Uterus (tissue), 4 donors: ENCODE data around the gene CAMTA1. TPM values are rescaled to one million over a fixed set of nuclear protein-coding genes. Genes with fewer than 3 reads are reported as not detected.

Experiments
- DNase-seq, 2 donors: peaks; one replicate each; pipeline ENCODE4 v3.0.0-alpha.2; 2019 to 2020
- H3K27ac ChIP-seq, 2 donors: fragments of 200-600 bp; sonication (generic); 1 replicate in 1 of 2; 2 replicates in 1 of 2; pipeline ENCODE4 v1.5.1; 2016 to 2018
- H3K27me3 ChIP-seq, 2 donors: fragments of 200-600 bp; sonication (generic); one replicate each; pipeline ENCODE4 v1.5.1; 2018 to 2019; ENCODE audit warnings: control low read depth in 1 of 2
- H3K36me3 ChIP-seq, 2 donors: fragments of 200-600 bp; sonication (generic); one replicate each; pipeline ENCODE4 v1.5.1; 2019; ENCODE audit warnings: control low read depth in 1 of 2
- H3K4me1 ChIP-seq, 2 donors: fragments of 200-600 bp; sonication (generic); one replicate each; pipeline ENCODE4 v1.5.1; 2018 to 2019; ENCODE audit warnings: control low read depth in 1 of 2
- H3K4me3 ChIP-seq, 2 donors: fragments of 200-600 bp; sonication (generic); 1 replicate in 1 of 2; 2 replicates in 1 of 2; pipeline ENCODE4 v1.5.1; 2018 to 2019; ENCODE audit warnings: mild to moderate bottlenecking in 1 of 2
- H3K9me3 ChIP-seq, 2 donors: fragments of 200-600 bp; sonication (generic); one replicate each; pipeline ENCODE4 v1.5.1; 2019; ENCODE audit warnings: control low read depth in 1 of 2
- POLR2A ChIP-seq, 2 donors: fragments of 450-650 bp; IDR thresholded peaks; one replicate each; pipeline ENCODE4 v1.6.1; 2016; ENCODE audit warnings: antibody characterized with exemption in 2 of 2, mild to moderate bottlenecking in 1 of 2, moderate library complexity in 1 of 2
- intact Hi-C: fragments of 100-400 bp; cut with DNase I; formaldehyde crosslinking; loops from one replicate; pipeline ENCODE4 v1.15.1; 2023; ENCODE audit warnings: low total_unique reads
- total RNA-seq, 4 donors: library from RNA; depleted of rRNA in 3 of 4; stranded (reverse); fragments of >200 nt in 3 of 4; gene quantifications; one replicate each; pipeline versions ENCODE4 v1.1.0 to v1.2.4, GENCODE V29; 2014 to 2023
- TF ChIP-seq, protein P1 (sequence below), 4 experiments: fragments of 200-600 bp in 2 of 4; fragments of 450-650 bp in 2 of 4; sonication (generic) in 2 of 4; IDR thresholded peaks; one replicate each; pipeline ENCODE4 v1.5.1; 2016 to 2019; ENCODE audit warnings: antibody characterized with exemption in 4 of 4, mild to moderate bottlenecking in 2 of 4, moderate library complexity in 1 of 4
- donor health status: DM: yes; HTN: yes; CAD: no.

The CAMTA1 gene
- total RNA-seq, 4 donors from 2014 or later = 29.7 to 427 (median 64.8) TPM

DNA sequence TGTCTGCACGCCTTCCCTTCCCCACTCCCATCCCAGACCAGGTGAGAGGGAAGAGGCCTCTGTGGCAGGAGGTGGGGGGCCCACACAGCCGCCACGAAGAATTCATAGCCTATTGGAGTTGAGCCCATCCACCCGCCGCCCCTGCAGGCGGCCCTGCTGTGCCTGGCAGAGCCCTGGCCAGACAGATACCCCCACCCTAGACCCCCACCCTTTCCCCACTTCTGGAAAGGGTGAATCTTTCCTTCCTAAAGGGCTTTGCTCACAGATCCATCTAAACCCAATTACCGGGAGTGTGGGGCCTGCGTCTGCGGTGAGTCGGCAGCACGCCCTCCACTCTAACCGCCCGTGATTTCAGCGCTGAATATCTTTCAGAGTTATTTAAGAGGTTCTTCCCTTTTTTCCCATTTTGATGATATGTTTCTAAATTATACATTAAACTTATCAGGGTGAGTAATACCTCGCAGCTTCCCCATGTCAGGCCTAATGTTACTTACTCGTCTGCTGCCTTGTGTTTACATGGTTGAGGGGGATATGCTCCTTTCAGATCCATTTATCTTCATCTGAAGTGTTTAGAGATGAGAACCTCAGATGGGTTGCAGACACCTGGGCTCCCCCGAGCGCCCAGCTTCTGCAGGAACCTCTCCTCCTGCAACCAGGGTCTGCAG lies 802.0 kb downstream of the CAMTA1 start:
- Histone ChIP-seq H3K4me1 (no peaks in the 10 kb centered on the region), H3K4me3 (no peak overlapping the region), H3K9me3 (no peaks in the 10 kb centered on the region), H3K27ac (no peak overlapping the region), H3K36me3 (no peaks in the 10 kb centered on the region), H3K27me3 (no peaks in the 10 kb centered on the region)
- intact Hi-C loops = no loop called here
- no peak for DNase-seq
- TF ChIP-seq, protein P1, sequence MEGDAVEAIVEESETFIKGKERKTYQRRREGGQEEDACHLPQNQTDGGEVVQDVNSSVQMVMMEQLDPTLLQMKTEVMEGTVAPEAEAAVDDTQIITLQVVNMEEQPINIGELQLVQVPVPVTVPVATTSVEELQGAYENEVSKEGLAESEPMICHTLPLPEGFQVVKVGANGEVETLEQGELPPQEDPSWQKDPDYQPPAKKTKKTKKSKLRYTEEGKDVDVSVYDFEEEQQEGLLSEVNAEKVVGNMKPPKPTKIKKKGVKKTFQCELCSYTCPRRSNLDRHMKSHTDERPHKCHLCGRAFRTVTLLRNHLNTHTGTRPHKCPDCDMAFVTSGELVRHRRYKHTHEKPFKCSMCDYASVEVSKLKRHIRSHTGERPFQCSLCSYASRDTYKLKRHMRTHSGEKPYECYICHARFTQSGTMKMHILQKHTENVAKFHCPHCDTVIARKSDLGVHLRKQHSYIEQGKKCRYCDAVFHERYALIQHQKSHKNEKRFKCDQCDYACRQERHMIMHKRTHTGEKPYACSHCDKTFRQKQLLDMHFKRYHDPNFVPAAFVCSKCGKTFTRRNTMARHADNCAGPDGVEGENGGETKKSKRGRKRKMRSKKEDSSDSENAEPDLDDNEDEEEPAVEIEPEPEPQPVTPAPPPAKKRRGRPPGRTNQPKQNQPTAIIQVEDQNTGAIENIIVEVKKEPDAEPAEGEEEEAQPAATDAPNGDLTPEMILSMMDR (IDR thresholded peaks at IDR 0.05) = no peak
- no peak for TF ChIP-seq POLR2A (IDR thresholded peaks at IDR 0.05)

DNA sequence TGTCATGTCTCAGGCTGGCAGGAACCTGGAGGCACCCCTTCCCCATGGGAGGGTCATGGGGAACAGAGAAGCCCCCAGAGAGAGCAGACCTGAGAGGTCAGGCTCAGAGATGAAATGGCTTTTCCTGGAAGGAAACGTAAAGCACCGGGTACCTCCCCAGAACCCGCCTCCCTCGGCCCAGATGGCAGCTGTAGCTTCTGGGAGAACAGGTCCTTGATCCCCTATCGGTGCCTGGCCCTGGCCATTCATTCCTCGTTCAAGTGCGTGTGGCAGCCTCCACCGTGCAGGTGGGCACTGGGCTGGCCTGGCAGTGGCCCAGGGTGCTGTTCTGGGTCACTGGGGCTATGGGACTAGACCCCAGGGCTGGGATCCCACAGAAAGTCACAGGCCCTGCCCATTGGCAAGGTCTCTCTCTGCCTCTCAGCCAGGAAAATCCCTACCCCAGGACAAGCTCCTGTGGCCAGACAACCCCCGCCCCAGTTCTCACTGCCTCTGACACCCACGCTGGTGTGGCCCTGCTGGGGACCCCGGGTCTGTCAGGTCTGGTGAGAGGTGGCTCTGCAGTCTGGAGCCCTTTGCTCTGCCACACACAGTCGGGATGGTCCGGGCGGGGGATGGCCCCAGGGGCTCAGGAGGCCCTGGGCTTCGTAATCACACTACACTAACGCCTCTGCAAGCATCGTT lies 802.7 kb downstream of the CAMTA1 start:
- Histone ChIP-seq H3K27me3 (no peaks in the 10 kb centered on the region), H3K4me1 (no peaks in the 10 kb centered on the region), H3K36me3 (no peaks in the 10 kb centered on the region), H3K4me3 (no peak overlapping the region), H3K27ac (no peak overlapping the region), H3K9me3 (no peaks in the 10 kb centered on the region)
- intact Hi-C loops = no loop called here
- no peak for DNase-seq
- TF ChIP-seq, protein P1 (IDR thresholded peaks at IDR 0.05) = no peak
- no peak for TF ChIP-seq POLR2A (IDR thresholded peaks at IDR 0.05)

DNA sequence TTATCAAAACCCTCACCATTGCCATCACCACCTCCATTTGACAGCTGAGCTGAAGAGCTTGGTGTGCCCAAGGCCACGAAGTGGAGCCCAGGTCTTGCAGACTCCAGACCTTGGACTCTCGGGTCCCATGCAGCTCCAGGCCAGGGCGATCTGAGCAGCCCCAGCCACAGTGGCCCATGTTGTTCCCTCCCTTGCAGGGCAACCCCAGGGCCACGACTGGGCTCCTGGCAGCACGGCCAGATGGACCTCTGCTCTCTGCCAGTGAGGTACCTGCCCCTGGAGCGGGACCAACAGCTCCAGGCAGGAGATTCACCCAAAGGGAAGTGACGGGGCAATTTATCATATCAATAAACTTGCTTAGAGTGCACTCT lies 803.2 kb downstream of the CAMTA1 start:
- Histone ChIP-seq H3K4me3 (no peak overlapping the region), H3K27ac (no peak overlapping the region), H3K36me3 (no peaks in the 10 kb centered on the region), H3K9me3 (no peaks in the 10 kb centered on the region), H3K4me1 (no peaks in the 10 kb centered on the region), H3K27me3 (no peaks in the 10 kb centered on the region)
- DNase-seq = no peak
- TF ChIP-seq, protein P1 (IDR thresholded peaks at IDR 0.05) = no peak
- no peak for TF ChIP-seq POLR2A (IDR thresholded peaks at IDR 0.05)
- intact Hi-C loops = no loop called here

DNA sequence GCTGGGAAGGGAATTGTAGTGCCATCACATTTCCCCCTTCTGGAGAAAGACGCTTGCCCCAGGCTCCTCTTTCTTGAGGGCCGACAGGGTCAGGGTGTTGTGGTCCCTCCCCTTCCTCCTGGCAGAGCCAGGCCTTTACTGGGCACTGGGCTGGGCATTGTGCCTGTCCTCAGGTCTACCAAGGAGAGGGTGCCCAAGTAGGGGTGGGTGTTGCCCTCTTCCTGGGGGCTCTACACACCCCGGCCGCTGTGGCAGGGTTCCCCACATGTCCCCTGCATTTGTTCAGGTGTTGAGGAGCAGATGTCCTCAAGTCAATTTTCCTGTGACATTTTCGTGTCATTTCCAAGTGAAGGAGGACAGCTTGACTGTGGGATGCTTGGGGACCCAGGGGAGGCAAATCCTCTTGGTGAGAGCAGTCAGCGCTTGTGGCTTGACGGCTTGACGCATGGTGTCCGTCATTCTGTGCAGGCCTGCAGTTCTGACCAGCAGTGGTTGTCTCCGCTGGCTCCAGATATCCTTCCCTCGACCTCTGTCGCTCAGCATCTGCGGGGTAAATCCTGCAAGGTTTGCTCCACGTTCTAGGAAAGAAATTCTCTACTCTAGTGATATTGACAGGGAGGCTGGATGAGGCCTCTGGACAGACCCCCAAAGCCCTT lies 804.0 kb downstream of the CAMTA1 start:
- no peak overlapping the region for H3K4me3 ChIP-seq
- intact Hi-C loops = no loop called here
- no peak overlapping the region for H3K27ac ChIP-seq
- no peaks in the 10 kb centered on the region for H3K27me3 ChIP-seq
- no peak for TF ChIP-seq POLR2A (IDR thresholded peaks at IDR 0.05)
- TF ChIP-seq, protein P1 (IDR thresholded peaks at IDR 0.05) = no peak
- DNase-seq = no peak
- no peaks in the 10 kb centered on the region for H3K4me1 ChIP-seq
- H3K9me3 ChIP-seq = no peaks in the 10 kb centered on the region
- H3K36me3 ChIP-seq = no peaks in the 10 kb centered on the region
